AG20443 (cell line): ENCODE measurements around the gene NTM.
A peak's percentile ranks its signal among the peaks of the same experiment; 100 is the strongest.
"Not testable (repeated sequence)": the region's sequence is repeated elsewhere in the genome, so short reads cannot be mapped to it uniquely, and the experiment has no call there.

ENCODE experiments used
- DNase-seq: peaks from one replicate; pipeline ENCODE4 v3.0.0; 2012; ENCODE audit warnings: low spot score, mixed read lengths

Gene NTM

GRCh38 chr11:131422496-131422895 is 52.1 kb downstream of the NTM start:
- DNase-seq, result no peak

GRCh38 chr11:131423688-131424087 is 53.3 kb downstream of the NTM start:
- DNase-seq, result peak; percentile 25

GRCh38 chr11:131424257-131424876 is 54.0 kb downstream of the NTM start:
- not testable (repeated sequence) for DNase-seq

- DNase-seq, result no peak
Measured at GRCh38 chr11:131425285-131425684, 54.9 kb downstream of the NTM start.

GRCh38 chr11:131428853-131429252 is 58.4 kb downstream of the NTM start:
- no peak for DNase-seq

- no peak for DNase-seq
Measured at GRCh38 chr11:131430473-131431208, 60.2 kb downstream of the NTM start.

- DNase-seq, result no peak
Measured at GRCh38 chr11:131441051-131441810, 70.8 kb downstream of the NTM start.

- DNase-seq, result no peak
Measured at GRCh38 chr11:131446590-131447275, 76.3 kb downstream of the NTM start.

GRCh38 chr11:131447277-131447815 is 76.9 kb downstream of the NTM start:
- no peak for DNase-seq

- DNase-seq, result no peak
Measured at GRCh38 chr11:131447898-131448297, 77.5 kb downstream of the NTM start.

- no peak for DNase-seq
Measured at GRCh38 chr11:131449036-131450019, 78.9 kb downstream of the NTM start.

GRCh38 chr11:131454490-131454889 is 84.1 kb downstream of the NTM start:
- DNase-seq, result no peak

- no peak for DNase-seq
Measured at GRCh38 chr11:131454989-131455388, 84.6 kb downstream of the NTM start.

GRCh38 chr11:131455843-131456704 is 85.7 kb downstream of the NTM start:
- DNase-seq, result no peak

- DNase-seq, result no peak
Measured at GRCh38 chr11:131457163-131457562, 86.7 kb downstream of the NTM start.

GRCh38 chr11:131458421-131458820 is 88.0 kb downstream of the NTM start:
- no peak for DNase-seq

GRCh38 chr11:131460931-131461330 is 90.5 kb downstream of the NTM start:
- no peak for DNase-seq

- no peak for DNase-seq
Measured at GRCh38 chr11:131462622-131463021, 92.2 kb downstream of the NTM start.

- no peak for DNase-seq
Measured at GRCh38 chr11:131463162-131463561, 92.7 kb downstream of the NTM start.
